ENCODE measurements around the gene HSPG2.
A peak's percentile ranks its signal among the peaks of the same experiment; 100 is the strongest.
"Not testable (repeated sequence)": the region's sequence is repeated elsewhere in the genome, so short reads cannot be mapped to it uniquely, and the experiment has no call there.

Gene HSPG2

DNA sequence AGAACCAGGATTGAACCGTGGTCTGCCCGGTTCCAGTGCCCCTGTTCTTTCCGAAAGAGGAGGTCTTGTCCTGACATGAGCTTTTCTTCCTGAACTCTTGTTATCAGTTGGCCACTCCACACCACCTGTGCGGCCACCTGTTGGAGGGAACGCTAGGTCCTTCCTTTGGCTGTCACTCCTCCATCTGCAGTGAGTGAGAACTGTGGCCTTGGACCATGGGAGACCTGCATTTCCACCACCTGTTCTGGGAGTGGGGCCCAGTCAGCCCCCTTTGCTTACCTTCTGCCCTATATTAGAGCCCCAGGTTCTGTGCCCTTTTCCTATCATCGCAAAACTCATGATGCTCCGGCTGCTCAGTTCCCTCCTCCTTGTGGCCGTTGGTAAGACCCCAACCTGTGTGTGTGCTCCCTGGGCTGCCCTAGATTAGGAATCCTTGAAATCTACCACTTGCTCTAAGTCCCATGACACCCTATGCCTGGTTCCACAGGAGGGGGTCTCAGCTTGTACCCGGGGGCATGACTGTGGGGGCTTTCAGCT, 39.7 kb upstream of the HSPG2 start, which contains the start of gene CELA3B:
CELA3B (plus strand) TSS at position 320 of the 537 bp plus-strand sequence; CDS start at position 338, 18 bp downstream.
- not testable (repeated sequence) for H4K12ac ChIP-seq (ENCODE audit: low read depth, low read length); H3K9me3 ChIP-seq (ENCODE audit: insufficient read depth, low read depth, low read length); H3K23ac ChIP-seq (ENCODE audit: low read length); H3K4me1 ChIP-seq (ENCODE audit: control insufficient read depth in 1 of 2, insufficient read depth in 2 of 2, low read length in 2 of 2); H3K79me2 ChIP-seq (ENCODE audit: control insufficient read depth, insufficient read depth, low read length, poor library complexity); H4K8ac ChIP-seq (ENCODE audit: low read depth, low read length); H3K4ac ChIP-seq (ENCODE audit: low read depth, low read length); H2AK5ac ChIP-seq (ENCODE audit: low read length); H3K18ac ChIP-seq (ENCODE audit: low read length); H3K14ac ChIP-seq (ENCODE audit: low read length); H3K4me2 ChIP-seq (ENCODE audit: low read length); H3K36me3 ChIP-seq (ENCODE audit: control insufficient read depth in 1 of 2, insufficient read depth in 2 of 2, low read length in 2 of 2); H3K4me3 ChIP-seq (ENCODE audit: low read depth, low read length); H2AFZ ChIP-seq (ENCODE audit: insufficient read depth, low read length, poor library complexity); H3K79me1 ChIP-seq (ENCODE audit: low read length); H2BK5ac ChIP-seq (ENCODE audit: low read depth, low read length, poor library complexity); H3K27me3 ChIP-seq (ENCODE audit: insufficient read depth, low read length); H3K9ac ChIP-seq (ENCODE audit: low read length); DNase-seq; H2BK120ac ChIP-seq (ENCODE audit: insufficient read depth, low read length, poor library complexity); H3K27ac ChIP-seq (ENCODE audit: low read depth, low read length)
- WGBS (ENCODE audit: extremely low coverage, insufficient coverage, insufficient read length) = no CpG with 5 or more reads among the region's 9 CpGs
- peak within 1 kb of the TSS; percentile 64 for H2BK12ac ChIP-seq (ENCODE audit: low read length)
- peak within 1 kb of the TSS; percentile 37 for H4K91ac ChIP-seq (ENCODE audit: low read depth, low read length)

DNA sequence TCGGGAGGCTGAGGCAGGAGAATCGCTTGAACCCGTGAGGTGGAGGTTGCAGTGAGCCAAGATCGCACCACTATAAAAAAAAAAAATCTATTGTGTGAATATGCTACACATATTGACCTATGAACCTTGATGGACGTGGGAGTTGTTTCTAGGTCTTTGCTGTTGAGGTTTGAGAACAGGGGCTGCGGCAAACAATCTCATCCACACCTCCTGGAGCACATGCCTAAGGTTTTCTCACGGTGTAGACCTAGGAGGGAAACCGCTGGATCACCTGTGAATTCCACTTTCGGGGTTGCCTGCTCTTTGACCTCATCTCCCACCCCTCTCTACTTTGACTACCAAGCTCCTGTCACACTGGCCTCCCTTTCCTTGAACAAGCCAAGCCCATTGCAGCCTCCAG, 38.2 kb upstream of the HSPG2 start:
- H3K9me3 ChIP-seq (ENCODE audit: insufficient read depth, low read depth, low read length); H3K4ac ChIP-seq (ENCODE audit: low read depth, low read length); DNase-seq; H3K14ac ChIP-seq (ENCODE audit: low read length); H3K4me2 ChIP-seq (ENCODE audit: low read length); H2BK120ac ChIP-seq (ENCODE audit: insufficient read depth, low read length, poor library complexity); H3K27ac ChIP-seq (ENCODE audit: low read depth, low read length); H3K4me1 ChIP-seq (ENCODE audit: control insufficient read depth in 1 of 2, insufficient read depth in 2 of 2, low read length in 2 of 2); H4K8ac ChIP-seq (ENCODE audit: low read depth, low read length); H2BK12ac ChIP-seq (ENCODE audit: low read length); H3K79me1 ChIP-seq (ENCODE audit: low read length); H2AK5ac ChIP-seq (ENCODE audit: low read length); H3K27me3 ChIP-seq (ENCODE audit: insufficient read depth, low read length); H3K36me3 ChIP-seq (ENCODE audit: control insufficient read depth in 1 of 2, insufficient read depth in 2 of 2, low read length in 2 of 2); H2AFZ ChIP-seq (ENCODE audit: insufficient read depth, low read length, poor library complexity); H3K4me3 ChIP-seq (ENCODE audit: low read depth, low read length); H3K9ac ChIP-seq (ENCODE audit: low read length); H3K18ac ChIP-seq (ENCODE audit: low read length); H3K23ac ChIP-seq (ENCODE audit: low read length); H2BK5ac ChIP-seq (ENCODE audit: low read depth, low read length, poor library complexity); H3K79me2 ChIP-seq (ENCODE audit: control insufficient read depth, insufficient read depth, low read length, poor library complexity); H4K12ac ChIP-seq (ENCODE audit: low read depth, low read length); H4K91ac ChIP-seq (ENCODE audit: low read depth, low read length): not testable (repeated sequence)
- WGBS (ENCODE audit: extremely low coverage, insufficient coverage, insufficient read length) = no CpG with 5 or more reads among the region's 9 CpGs

DNA sequence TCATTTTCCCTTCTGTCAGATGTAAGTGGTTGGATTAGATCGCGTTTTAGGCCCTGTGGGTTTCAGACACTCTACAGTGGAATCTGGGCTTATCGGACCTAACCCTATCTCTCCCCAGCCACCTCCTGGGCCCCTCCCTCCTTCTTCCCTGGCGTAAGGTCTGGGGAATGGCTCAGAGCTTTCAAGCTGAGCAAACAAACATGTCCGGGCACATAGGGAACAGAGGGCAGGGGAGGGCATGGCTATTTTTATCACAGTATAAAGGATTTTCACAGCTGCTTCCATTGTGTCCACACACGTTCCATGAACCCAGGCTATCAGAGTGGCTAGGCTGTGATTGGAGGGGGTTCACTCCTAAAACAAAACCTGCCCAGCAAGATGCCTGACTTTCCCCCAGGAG, 37.6 kb upstream of the HSPG2 start:
- H2AK5ac ChIP-seq (ENCODE audit: low read length); H3K9ac ChIP-seq (ENCODE audit: low read length); H2BK5ac ChIP-seq (ENCODE audit: low read depth, low read length, poor library complexity); H3K79me1 ChIP-seq (ENCODE audit: low read length); H3K27ac ChIP-seq (ENCODE audit: low read depth, low read length); H2BK12ac ChIP-seq (ENCODE audit: low read length); H4K12ac ChIP-seq (ENCODE audit: low read depth, low read length); H3K4ac ChIP-seq (ENCODE audit: low read depth, low read length); H3K14ac ChIP-seq (ENCODE audit: low read length); H3K27me3 ChIP-seq (ENCODE audit: insufficient read depth, low read length); H3K4me1 ChIP-seq (ENCODE audit: control insufficient read depth in 1 of 2, insufficient read depth in 2 of 2, low read length in 2 of 2); H3K9me3 ChIP-seq (ENCODE audit: insufficient read depth, low read depth, low read length); H3K18ac ChIP-seq (ENCODE audit: low read length); H2AFZ ChIP-seq (ENCODE audit: insufficient read depth, low read length, poor library complexity); H3K23ac ChIP-seq (ENCODE audit: low read length); H3K4me3 ChIP-seq (ENCODE audit: low read depth, low read length); H3K79me2 ChIP-seq (ENCODE audit: control insufficient read depth, insufficient read depth, low read length, poor library complexity); H3K36me3 ChIP-seq (ENCODE audit: control insufficient read depth in 1 of 2, insufficient read depth in 2 of 2, low read length in 2 of 2); H3K4me2 ChIP-seq (ENCODE audit: low read length); H4K91ac ChIP-seq (ENCODE audit: low read depth, low read length): not testable (repeated sequence)
- DNase-seq = peak in 1 of 2 donors; percentile 31
- WGBS (ENCODE audit: extremely low coverage, insufficient coverage, insufficient read length) = no CpG with 5 or more reads among the region's 6 CpGs
- H2BK120ac ChIP-seq (ENCODE audit: insufficient read depth, low read length, poor library complexity) = peak overlapping the region; percentile 22
- H4K8ac ChIP-seq (ENCODE audit: low read depth, low read length) = peak overlapping the region; percentile 19

DNA sequence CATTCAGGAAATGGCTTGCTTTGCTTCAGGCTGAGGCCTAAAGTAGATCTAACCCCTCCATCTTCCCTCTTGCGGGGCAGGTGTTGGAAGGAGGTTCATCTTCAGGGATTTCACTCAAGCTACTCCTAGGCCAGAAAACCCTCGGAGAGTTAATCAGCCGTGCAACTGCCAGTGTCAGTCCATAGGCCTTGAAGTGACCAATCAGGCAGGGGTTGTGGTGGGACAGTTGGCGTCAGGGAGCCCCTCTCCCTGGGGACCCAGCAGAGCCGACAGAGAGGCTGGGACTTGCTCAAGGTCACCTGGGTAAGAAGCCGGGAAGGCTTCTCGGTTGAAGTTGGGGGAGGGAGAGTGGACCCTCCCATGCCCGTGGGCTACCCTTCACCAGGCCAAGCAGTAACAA, 36.8 kb upstream of the HSPG2 start:
- H3K9ac ChIP-seq (ENCODE audit: low read length); H3K36me3 ChIP-seq (ENCODE audit: control insufficient read depth in 1 of 2, insufficient read depth in 2 of 2, low read length in 2 of 2); H3K4ac ChIP-seq (ENCODE audit: low read depth, low read length); H2BK5ac ChIP-seq (ENCODE audit: low read depth, low read length, poor library complexity); H3K4me3 ChIP-seq (ENCODE audit: low read depth, low read length); H3K9me3 ChIP-seq (ENCODE audit: insufficient read depth, low read depth, low read length); H3K4me2 ChIP-seq (ENCODE audit: low read length); H3K79me2 ChIP-seq (ENCODE audit: control insufficient read depth, insufficient read depth, low read length, poor library complexity); H2AFZ ChIP-seq (ENCODE audit: insufficient read depth, low read length, poor library complexity); H2BK120ac ChIP-seq (ENCODE audit: insufficient read depth, low read length, poor library complexity); H3K27ac ChIP-seq (ENCODE audit: low read depth, low read length); H3K23ac ChIP-seq (ENCODE audit: low read length); H3K14ac ChIP-seq (ENCODE audit: low read length); DNase-seq; H3K27me3 ChIP-seq (ENCODE audit: insufficient read depth, low read length); H4K8ac ChIP-seq (ENCODE audit: low read depth, low read length); H3K4me1 ChIP-seq (ENCODE audit: control insufficient read depth in 1 of 2, insufficient read depth in 2 of 2, low read length in 2 of 2); H2BK12ac ChIP-seq (ENCODE audit: low read length); H4K12ac ChIP-seq (ENCODE audit: low read depth, low read length); H3K79me1 ChIP-seq (ENCODE audit: low read length); H2AK5ac ChIP-seq (ENCODE audit: low read length); H3K18ac ChIP-seq (ENCODE audit: low read length); H4K91ac ChIP-seq (ENCODE audit: low read depth, low read length): not testable (repeated sequence)
- WGBS (ENCODE audit: extremely low coverage, insufficient coverage, insufficient read length) = no CpG with 5 or more reads among the region's 8 CpGs

Data from trophoblast cell (in vitro differentiated cells and primary cell).